Measurements from ENCODE around the gene RFTN1.

Gene RFTN1

GRCh38 chr3:16334909-16335308, 178.6 kb downstream of the RFTN1 start:
- H3K9me3 ChIP-seq (ENCODE audit: control insufficient read depth, insufficient read depth, low read length), result no peaks in the 10 kb centered on the region
- no peak overlapping the region for H3K9ac ChIP-seq (ENCODE audit: low read depth, low read length)
- H3K4me3 ChIP-seq (ENCODE audit: low read depth, low read length), result no peak overlapping the region
- no peaks in the 10 kb centered on the region for H3K36me3 ChIP-seq (ENCODE audit: control insufficient read depth, insufficient read depth, low read length)
- H3K27me3 ChIP-seq (ENCODE audit: control insufficient read depth, insufficient read depth, low read length), result no peaks in the 10 kb centered on the region
- H3K4me1 ChIP-seq (ENCODE audit: control insufficient read depth, insufficient read depth, low read length), result no peaks in the 10 kb centered on the region

- Histone ChIP-seq H3K27me3 (ENCODE audit: control insufficient read depth, insufficient read depth, low read length) (no peaks in the 10 kb centered on the region), H3K4me1 (ENCODE audit: control insufficient read depth, insufficient read depth, low read length) (no peaks in the 10 kb centered on the region), H3K9ac (ENCODE audit: low read depth, low read length) (no peak overlapping the region), H3K9me3 (ENCODE audit: control insufficient read depth, insufficient read depth, low read length) (no peaks in the 10 kb centered on the region), H3K4me3 (ENCODE audit: low read depth, low read length) (no peak overlapping the region), H3K36me3 (ENCODE audit: control insufficient read depth, insufficient read depth, low read length) (no peaks in the 10 kb centered on the region)
Measured at GRCh38 chr3:16332904-16333426, 180.5 kb downstream of the RFTN1 start.

- Histone ChIP-seq H3K27me3 (ENCODE audit: control insufficient read depth, insufficient read depth, low read length) (no peaks in the 10 kb centered on the region), H3K36me3 (ENCODE audit: control insufficient read depth, insufficient read depth, low read length) (no peaks in the 10 kb centered on the region), H3K9me3 (ENCODE audit: control insufficient read depth, insufficient read depth, low read length) (no peaks in the 10 kb centered on the region), H3K4me3 (ENCODE audit: low read depth, low read length) (no peak overlapping the region), H3K4me1 (ENCODE audit: control insufficient read depth, insufficient read depth, low read length) (no peaks in the 10 kb centered on the region), H3K9ac (ENCODE audit: low read depth, low read length) (no peak overlapping the region)
Measured at GRCh38 chr3:16331319-16331883, 182.1 kb downstream of the RFTN1 start.

- Histone ChIP-seq H3K27me3 (ENCODE audit: control insufficient read depth, insufficient read depth, low read length) (no peaks in the 10 kb centered on the region), H3K36me3 (ENCODE audit: control insufficient read depth, insufficient read depth, low read length) (no peaks in the 10 kb centered on the region), H3K4me1 (ENCODE audit: control insufficient read depth, insufficient read depth, low read length) (no peaks in the 10 kb centered on the region), H3K9me3 (ENCODE audit: control insufficient read depth, insufficient read depth, low read length) (no peaks in the 10 kb centered on the region), H3K4me3 (ENCODE audit: low read depth, low read length) (no peak overlapping the region), H3K9ac (ENCODE audit: low read depth, low read length) (no peak overlapping the region)
Measured at GRCh38 chr3:16330351-16330750, 183.1 kb downstream of the RFTN1 start.

- no peak overlapping the region for H3K9ac ChIP-seq (ENCODE audit: low read depth, low read length)
- H3K36me3 ChIP-seq (ENCODE audit: control insufficient read depth, insufficient read depth, low read length), result no peaks in the 10 kb centered on the region
- no peaks in the 10 kb centered on the region for H3K4me1 ChIP-seq (ENCODE audit: control insufficient read depth, insufficient read depth, low read length)
Measured at GRCh38 chr3:16329826-16330129, 183.7 kb downstream of the RFTN1 start.

GRCh38 chr3:16329036-16329825, 184.3 kb downstream of the RFTN1 start:
- Histone ChIP-seq H3K9me3 (ENCODE audit: control insufficient read depth, insufficient read depth, low read length) (no peaks in the 10 kb centered on the region), H3K36me3 (ENCODE audit: control insufficient read depth, insufficient read depth, low read length) (no peaks in the 10 kb centered on the region), H3K4me3 (ENCODE audit: low read depth, low read length) (no peak overlapping the region), H3K9ac (ENCODE audit: low read depth, low read length) (no peak overlapping the region), H3K4me1 (ENCODE audit: control insufficient read depth, insufficient read depth, low read length) (no peaks in the 10 kb centered on the region), H3K27me3 (ENCODE audit: control insufficient read depth, insufficient read depth, low read length) (no peaks in the 10 kb centered on the region)

More at GRCh38 chr3:16329826-16330129, 183.7 kb downstream of the RFTN1 start:
- Histone ChIP-seq H3K27me3 (ENCODE audit: control insufficient read depth, insufficient read depth, low read length) (no peaks in the 10 kb centered on the region), H3K4me3 (ENCODE audit: low read depth, low read length) (no peak overlapping the region), H3K9me3 (ENCODE audit: control insufficient read depth, insufficient read depth, low read length) (no peaks in the 10 kb centered on the region)

- no peak overlapping the region for H3K9ac ChIP-seq (ENCODE audit: low read depth, low read length)
- H3K4me3 ChIP-seq (ENCODE audit: low read depth, low read length), result no peak overlapping the region
- H3K4me1 ChIP-seq (ENCODE audit: control insufficient read depth, insufficient read depth, low read length), result no peaks in the 10 kb centered on the region
- no peaks in the 10 kb centered on the region for H3K27me3 ChIP-seq (ENCODE audit: control insufficient read depth, insufficient read depth, low read length)
- no peaks in the 10 kb centered on the region for H3K36me3 ChIP-seq (ENCODE audit: control insufficient read depth, insufficient read depth, low read length)
- no peaks in the 10 kb centered on the region for H3K9me3 ChIP-seq (ENCODE audit: control insufficient read depth, insufficient read depth, low read length)
Measured at GRCh38 chr3:16328124-16328523, 185.4 kb downstream of the RFTN1 start.

GRCh38 chr3:16326724-16327349, 186.7 kb downstream of the RFTN1 start:
- no peaks in the 10 kb centered on the region for H3K9me3 ChIP-seq (ENCODE audit: control insufficient read depth, insufficient read depth, low read length)
- H3K36me3 ChIP-seq (ENCODE audit: control insufficient read depth, insufficient read depth, low read length), result peaks cover 8% of the 10 kb centered on the region

GRCh38 chr3:16325850-16326249, 187.6 kb downstream of the RFTN1 start:
- H3K9me3 ChIP-seq (ENCODE audit: control insufficient read depth, insufficient read depth, low read length), result no peaks in the 10 kb centered on the region
- H3K27me3 ChIP-seq (ENCODE audit: control insufficient read depth, insufficient read depth, low read length), result no peaks in the 10 kb centered on the region
- no peak overlapping the region for H3K4me3 ChIP-seq (ENCODE audit: low read depth, low read length)
- H3K4me1 ChIP-seq (ENCODE audit: control insufficient read depth, insufficient read depth, low read length), result no peaks in the 10 kb centered on the region
- no peak overlapping the region for H3K9ac ChIP-seq (ENCODE audit: low read depth, low read length)
- peaks cover 10% of the 10 kb centered on the region for H3K36me3 ChIP-seq (ENCODE audit: control insufficient read depth, insufficient read depth, low read length)

More at GRCh38 chr3:16326724-16327349, 186.7 kb downstream of the RFTN1 start:
- Histone ChIP-seq H3K27me3 (ENCODE audit: control insufficient read depth, insufficient read depth, low read length) (no peaks in the 10 kb centered on the region), H3K4me1 (ENCODE audit: control insufficient read depth, insufficient read depth, low read length) (no peaks in the 10 kb centered on the region), H3K4me3 (ENCODE audit: low read depth, low read length) (no peak overlapping the region), H3K9ac (ENCODE audit: low read depth, low read length) (no peak overlapping the region)

GRCh38 chr3:16323737-16324136, 189.8 kb downstream of the RFTN1 start:
- Histone ChIP-seq H3K4me1 (ENCODE audit: control insufficient read depth, insufficient read depth, low read length) (no peaks in the 10 kb centered on the region), H3K4me3 (ENCODE audit: low read depth, low read length) (no peak overlapping the region), H3K27me3 (ENCODE audit: control insufficient read depth, insufficient read depth, low read length) (no peaks in the 10 kb centered on the region), H3K9ac (ENCODE audit: low read depth, low read length) (no peak overlapping the region), H3K9me3 (ENCODE audit: control insufficient read depth, insufficient read depth, low read length) (no peaks in the 10 kb centered on the region), H3K36me3 (ENCODE audit: control insufficient read depth, insufficient read depth, low read length) (peaks cover 10% of the 10 kb centered on the region)

- Histone ChIP-seq H3K27me3 (ENCODE audit: control insufficient read depth, insufficient read depth, low read length) (no peaks in the 10 kb centered on the region), H3K9ac (ENCODE audit: low read depth, low read length) (no peak overlapping the region), H3K9me3 (ENCODE audit: control insufficient read depth, insufficient read depth, low read length) (no peaks in the 10 kb centered on the region), H3K4me1 (ENCODE audit: control insufficient read depth, insufficient read depth, low read length) (no peaks in the 10 kb centered on the region), H3K36me3 (ENCODE audit: control insufficient read depth, insufficient read depth, low read length) (peaks cover 10% of the 10 kb centered on the region), H3K4me3 (ENCODE audit: low read depth, low read length) (no peak overlapping the region)
Measured at GRCh38 chr3:16322189-16322588, 191.3 kb downstream of the RFTN1 start.

GRCh38 chr3:16320711-16321110, 192.8 kb downstream of the RFTN1 start:
- Histone ChIP-seq H3K9me3 (ENCODE audit: control insufficient read depth, insufficient read depth, low read length) (no peaks in the 10 kb centered on the region), H3K27me3 (ENCODE audit: control insufficient read depth, insufficient read depth, low read length) (no peaks in the 10 kb centered on the region), H3K36me3 (ENCODE audit: control insufficient read depth, insufficient read depth, low read length) (peaks cover 10% of the 10 kb centered on the region)

More at GRCh38 chr3:16320711-16321110, 192.8 kb downstream of the RFTN1 start:
- Histone ChIP-seq H3K9ac (ENCODE audit: low read depth, low read length) (no peak overlapping the region), H3K4me3 (ENCODE audit: low read depth, low read length) (no peak overlapping the region), H3K4me1 (ENCODE audit: control insufficient read depth, insufficient read depth, low read length) (no peaks in the 10 kb centered on the region)

Measured in iPS-15b (cell line).